GM18519 (cell line): ENCODE data around the gene MRPL3.
A peak's percentile ranks its signal among the peaks of the same experiment; 100 is the strongest.

ENCODE experiments used
- ATAC-seq: cut with Tn5 transposase; IDR thresholded peaks from one replicate; pipeline ENCODE4 v1.9.1; 2021; ENCODE audit warnings: mild to moderate bottlenecking, moderate library complexity; ENCODE audit not compliant: unreplicated experiment, low FRiP score

The MRPL3 gene

DNA sequence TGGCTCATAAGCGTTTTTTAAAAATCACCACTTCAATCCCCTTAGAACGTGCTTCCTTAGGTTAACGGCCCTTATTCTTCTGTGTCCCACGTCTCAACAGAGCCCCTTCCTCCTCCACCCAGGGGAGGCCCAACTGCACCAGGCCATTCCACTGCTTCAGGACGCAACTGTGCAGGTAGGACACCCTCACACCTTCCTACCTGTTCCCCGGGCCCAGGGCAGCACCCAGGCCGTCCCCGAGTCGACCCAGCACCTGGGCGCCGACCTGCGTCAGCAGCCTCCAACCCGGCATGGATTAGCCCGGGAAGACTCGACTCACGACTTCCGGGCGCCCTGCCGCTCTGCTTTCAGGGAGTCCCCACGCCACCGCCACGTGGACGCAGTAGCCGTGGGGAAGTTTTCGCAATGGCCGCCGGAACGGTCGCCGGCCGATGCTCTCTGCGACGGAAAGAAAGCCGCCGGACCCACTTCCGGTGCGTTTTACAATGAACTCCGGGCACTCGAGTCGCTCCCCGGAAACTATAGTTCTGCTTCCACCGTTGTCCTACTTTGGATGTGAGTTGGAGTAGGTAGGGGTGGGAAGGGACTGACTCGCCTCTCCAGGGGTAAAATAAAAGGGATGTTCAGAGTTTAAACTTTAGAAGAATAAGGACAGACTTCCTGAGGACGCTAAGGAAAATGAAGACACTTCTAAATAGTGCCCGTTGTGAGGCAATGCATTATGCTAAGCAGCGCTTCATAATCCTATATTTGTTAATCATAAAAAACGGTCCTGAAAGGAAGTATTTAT is at the start of gene MRPL3:
TSS of gene MRPL3 (minus strand) at position 442 of the 790 bp plus-strand sequence. CDS start at position 292, 150 bp downstream.
- ATAC-seq = peak; percentile 92

DNA sequence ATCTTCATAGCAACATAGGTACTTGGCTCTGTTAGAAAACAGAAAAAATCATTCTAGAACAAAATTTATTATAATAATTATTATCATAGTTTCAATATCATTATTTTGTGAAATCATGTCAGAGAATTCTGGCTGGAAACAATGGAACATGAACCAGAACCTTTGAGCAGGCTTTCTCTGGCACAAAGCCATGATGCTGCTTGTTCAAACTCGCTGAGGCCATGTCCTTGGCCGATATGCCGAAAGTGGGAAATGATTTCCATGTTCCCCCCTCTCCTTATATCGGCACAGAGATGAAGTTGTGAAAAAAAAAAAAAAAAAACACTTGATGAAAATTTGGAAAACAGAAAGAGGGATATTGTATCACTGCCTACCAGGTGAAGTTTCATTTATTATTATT is 49.0 kb upstream of the MRPL3 start:
- ATAC-seq = no peak

DNA sequence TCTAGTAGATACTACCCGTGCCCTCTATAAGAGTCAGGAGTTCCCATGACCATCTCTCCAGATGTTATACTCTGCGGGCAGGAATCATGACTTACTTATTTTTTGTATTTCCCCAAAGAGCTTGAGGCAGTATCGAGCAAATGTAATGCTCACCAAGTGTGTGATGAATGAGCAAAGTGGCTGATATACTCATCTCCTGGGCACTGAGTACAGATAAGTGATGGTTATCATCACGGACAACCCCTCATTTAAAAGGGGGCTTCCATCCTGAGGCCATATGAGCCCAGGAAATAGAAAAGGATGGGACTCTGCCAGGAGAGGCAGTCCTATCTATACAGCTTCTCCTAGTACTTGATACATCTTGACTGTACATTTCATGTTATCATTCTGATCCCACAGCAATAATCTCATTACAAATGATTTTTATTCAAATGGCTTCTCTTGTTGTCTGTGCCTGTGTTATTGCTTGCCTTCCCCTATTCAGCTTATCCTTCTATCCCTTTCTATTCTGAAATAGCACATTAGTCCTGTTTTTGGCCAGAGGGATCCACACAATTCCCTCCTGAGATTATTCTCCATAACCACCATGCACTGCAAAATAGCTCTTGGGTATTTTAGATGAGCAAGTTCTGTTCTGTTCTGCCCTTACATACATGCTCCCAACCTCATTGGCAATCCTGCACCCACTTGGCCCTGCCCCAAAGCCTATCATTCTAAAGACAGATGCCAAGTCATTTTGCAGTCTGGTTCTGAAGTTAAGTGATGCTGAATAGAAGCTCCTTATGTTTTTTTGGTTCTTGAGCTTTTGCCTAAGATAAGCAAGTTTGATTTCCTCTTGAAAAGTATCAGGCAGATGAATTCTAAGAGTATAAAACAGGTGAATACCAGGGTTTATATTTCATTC is 48.0 kb upstream of the MRPL3 start:
- no peak for ATAC-seq

DNA sequence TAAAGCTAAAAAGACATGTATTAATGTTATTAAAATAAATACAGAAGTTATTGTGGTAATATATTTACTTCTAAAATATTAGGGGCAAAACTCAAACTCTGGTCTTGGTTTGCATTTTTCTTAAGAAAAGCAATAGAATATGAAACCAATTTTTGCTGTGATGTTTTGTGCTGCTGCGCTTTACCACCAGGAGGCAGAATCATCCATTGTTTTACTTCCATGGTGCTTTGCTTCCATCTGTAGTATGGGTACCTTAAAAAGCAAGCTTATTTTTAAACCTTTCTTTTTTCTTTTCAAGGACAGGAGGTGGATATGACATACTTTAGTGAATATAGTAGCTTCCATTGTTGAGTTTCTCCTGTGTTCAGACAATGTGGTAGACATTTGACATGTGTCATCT is 46.6 kb upstream of the MRPL3 start:
- ATAC-seq = no peak

DNA sequence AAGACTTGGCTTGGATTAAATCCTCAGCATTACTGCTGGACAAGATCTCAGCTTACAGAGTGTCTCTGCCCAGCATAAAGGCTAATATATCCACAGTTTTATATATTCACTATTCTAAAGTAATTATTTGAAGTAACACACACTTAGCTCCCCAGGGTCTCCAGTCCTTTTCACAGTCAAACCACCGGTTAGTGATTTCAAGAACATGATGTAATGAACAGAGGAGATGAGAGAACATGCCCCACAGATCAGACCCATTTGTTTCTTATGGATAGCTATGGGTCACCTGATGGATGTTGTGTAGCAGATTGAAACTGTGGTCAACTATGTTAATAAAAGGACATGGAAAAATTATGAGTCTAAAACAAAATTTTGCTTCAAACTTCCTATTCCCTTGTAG is 44.8 kb upstream of the MRPL3 start:
- no peak for ATAC-seq

DNA sequence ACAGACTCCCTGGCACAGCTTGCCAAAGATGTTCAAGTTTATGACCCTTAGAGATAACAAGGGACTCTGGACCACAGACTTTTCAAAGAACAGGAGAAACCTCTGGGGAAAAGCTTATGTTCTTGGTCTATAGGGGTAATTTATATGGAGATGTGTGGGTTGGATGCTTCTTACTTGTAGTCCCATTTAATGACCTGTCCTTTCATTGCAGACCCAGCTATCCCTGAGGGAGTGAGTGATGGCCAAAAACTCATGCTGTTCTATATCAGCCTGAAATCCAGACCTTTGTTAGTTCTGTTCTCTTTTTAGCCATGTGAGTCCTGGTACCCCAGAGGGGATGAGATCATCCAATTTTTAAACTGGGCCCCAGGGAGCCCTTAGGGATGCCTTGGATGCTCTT is 43.7 kb upstream of the MRPL3 start:
- no peak for ATAC-seq

DNA sequence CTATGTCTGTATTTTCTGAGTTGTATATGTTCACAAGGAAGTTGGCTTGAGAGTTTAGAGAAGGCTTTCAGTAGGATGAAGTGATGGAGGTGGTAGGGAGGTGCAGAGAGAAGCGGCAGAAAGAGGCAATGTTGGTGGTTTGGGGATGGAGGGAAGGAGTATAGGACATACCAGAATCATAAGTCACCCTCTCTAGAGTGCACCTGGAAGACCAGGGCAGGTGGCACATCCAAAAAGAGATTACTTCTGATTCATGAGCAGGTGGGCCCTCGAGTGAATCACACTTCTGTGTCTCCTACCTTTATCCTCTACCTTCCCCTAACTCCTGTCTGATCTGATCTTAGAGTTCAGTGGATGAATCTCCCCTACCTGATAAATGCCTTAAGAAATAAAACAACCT is 41.8 kb upstream of the MRPL3 start:
- ATAC-seq = no peak

DNA sequence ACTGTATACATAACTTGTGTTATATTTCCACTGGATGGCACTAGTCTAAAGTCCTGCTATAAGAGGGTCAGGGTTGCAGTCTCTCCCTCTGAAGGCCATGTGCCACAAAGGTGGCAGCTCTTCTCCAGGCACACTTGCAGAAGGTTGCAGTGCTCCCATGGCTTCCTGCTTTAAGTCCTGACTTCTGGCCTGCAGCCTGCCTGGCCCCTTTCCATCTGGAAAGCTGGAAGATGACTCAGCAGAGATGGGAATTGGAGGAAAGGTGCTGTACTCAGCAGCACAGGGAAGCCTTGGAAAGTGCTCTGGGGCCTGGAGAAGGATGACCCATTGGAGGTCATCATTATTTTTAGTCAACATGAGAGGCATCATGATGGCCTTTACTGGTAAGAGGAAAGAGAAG is 40.9 kb upstream of the MRPL3 start:
- ATAC-seq = no peak

DNA sequence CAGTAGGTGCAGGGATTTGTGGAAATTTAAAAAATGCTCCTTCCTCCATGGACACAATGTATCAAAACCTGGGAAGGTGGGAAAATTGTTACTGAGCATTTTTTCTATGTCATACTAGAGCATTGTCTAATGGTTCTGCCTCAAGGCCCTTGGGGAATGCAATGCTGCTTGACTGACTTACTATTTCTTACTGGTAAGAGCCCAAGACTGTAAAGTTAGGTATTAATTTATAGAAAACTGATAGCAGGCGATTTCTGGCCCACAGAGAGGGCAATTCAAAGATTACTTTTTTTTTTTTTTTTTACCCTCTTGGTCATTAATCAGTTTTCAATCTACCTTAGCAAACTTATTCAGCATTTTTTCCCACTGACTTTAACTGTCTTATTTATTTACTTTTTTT is 38.5 kb upstream of the MRPL3 start:
- ATAC-seq = no peak

DNA sequence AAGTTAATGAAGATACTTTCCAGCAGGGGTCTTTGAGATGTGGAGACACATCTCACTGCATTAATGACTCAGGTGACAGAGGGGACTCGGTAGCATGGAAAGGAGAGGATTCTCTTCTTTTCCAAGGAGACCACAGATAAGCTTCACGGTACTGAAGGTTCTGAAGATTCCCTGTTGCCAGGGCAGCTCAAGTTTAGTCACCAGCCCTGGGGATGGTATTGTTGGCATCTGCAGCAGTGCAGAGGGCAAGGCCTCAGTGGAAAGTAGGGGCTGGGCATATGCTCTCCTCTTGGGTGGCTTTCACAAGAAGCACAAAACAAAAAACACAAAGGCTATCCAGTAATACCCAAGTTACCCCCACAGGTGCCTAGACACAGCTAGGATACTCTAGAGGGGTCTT is 38.0 kb upstream of the MRPL3 start:
- no peak for ATAC-seq

DNA sequence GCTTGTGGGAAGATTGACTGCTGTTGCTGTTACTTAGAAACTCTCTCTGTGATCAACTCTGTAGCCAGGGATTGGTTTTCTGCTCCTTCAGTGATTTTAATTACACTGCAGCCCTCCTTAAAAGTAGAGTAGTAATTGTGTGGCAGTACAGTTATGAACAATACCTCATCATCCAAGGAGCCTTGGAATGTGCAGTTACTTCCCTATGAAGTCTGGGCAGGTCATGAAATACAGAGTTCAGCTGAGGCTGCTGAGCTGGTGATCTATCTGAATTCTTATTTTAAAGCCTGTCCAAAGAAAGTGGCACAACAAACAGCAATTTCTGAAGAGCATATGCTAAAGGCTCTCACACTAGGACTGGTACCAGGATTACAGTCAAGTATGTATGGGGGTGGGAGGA is 37.4 kb upstream of the MRPL3 start:
- no peak for ATAC-seq

DNA sequence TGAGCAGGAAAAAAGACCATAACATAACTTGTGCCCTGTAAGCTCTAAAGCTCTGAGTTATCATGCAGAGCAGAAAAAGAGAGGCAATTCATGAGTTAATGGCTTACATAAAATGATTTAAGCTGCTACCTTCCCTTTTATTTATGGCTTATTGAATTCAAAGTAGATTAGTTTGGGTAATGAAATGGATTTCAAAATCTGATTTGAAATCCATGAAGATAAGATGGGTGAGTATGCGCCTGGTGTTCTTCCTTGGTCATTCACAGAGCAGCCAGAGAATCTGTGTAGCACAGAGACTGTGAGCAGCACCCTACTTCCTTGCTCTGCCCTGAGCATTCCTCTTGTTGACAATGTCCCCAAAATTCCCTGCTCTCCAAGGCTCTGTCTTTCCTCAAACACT is 36.2 kb upstream of the MRPL3 start:
- no peak for ATAC-seq

DNA sequence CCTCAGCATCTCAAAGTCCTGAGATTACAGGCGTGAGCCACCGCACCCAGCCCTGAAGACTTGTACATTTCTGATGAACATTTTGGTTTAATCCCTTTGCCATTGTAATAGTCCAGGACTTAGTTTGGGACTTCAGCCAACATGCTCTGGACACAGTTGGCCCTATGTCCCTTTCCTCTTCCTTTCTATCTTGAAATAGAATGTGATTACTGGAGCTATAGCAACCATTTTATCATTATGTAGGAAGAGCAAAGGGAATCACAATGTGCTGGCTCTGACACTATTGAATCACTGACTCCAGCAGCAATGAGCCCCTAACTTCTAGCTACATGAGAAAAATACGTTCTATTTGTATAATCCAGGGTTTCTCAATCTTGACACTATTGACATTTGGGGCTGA is 34.8 kb upstream of the MRPL3 start:
- no peak for ATAC-seq

DNA sequence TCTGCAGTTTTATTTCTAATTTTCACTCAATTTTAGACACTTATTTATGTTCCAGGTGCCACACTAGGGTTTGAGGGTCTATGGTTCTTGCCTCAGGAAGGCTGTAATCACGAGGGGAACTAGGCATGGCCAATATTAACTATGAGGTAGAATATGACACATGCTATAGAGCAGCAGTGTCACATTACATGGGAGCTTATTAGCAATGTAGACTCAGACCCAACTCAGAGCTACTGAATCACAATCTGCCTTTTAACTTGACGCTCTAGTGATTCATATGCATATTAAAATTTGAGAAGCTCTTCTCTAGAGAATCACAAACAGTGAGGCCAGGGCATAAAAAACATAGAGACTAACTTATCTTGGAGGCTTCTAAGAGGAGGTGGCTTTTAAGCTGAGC is 32.8 kb upstream of the MRPL3 start:
- ATAC-seq = no peak

DNA sequence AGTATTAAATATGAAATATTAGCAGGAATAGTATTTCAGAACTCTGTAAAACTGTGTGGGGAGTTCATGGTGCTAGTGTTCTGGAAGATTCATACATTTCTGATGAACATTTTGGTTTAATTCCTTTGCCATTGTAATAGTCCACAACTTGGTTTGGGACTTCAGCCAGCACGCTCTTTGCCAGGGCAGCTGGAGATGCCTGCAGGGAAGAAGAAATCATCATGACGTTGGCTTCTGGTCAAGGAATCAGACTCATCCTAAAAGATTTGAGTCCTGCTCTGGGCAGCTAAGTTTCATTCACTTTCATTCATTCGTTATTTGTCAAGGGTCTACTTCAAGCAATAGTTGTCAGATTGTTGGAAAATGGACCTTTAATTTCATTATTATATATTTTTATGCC is 32.4 kb upstream of the MRPL3 start:
- no peak for ATAC-seq

DNA sequence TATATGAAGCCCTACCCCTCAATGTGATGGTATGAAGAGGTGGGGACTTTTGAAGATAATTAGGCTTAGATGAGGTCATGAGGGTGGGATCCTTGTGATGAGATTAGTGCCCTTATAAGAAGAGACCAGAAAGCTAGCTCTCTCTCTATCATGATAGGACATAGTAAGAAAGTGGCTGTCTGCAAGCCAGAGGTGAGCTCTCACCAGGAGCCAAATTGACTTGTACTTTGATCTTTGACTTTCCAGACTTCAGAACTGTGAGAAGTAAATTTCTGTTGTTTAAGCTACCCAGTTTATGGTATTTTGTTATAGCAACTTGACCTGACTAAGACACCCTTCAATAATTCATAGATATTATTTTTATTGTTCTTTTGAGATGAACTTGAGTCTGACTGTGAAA is 29.9 kb upstream of the MRPL3 start:
- no peak for ATAC-seq

DNA sequence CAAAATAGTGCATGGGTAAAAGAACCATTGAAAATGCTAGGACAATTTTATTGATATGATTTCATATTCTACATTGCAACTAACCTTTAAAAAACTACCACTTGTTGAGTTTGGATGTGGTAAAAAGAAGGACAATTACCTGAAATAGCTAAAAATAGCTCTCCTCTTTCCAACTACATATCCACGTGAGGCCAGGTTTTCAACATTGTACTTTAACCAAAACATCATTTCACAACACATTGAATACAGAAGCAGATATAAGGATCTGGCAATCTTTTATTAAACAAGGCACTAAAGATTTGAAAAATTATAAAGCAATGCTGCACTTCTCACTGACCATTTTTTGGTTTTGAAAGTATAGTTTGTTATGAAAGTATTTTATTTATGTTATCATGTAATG is 28.1 kb upstream of the MRPL3 start:
- no peak for ATAC-seq

DNA sequence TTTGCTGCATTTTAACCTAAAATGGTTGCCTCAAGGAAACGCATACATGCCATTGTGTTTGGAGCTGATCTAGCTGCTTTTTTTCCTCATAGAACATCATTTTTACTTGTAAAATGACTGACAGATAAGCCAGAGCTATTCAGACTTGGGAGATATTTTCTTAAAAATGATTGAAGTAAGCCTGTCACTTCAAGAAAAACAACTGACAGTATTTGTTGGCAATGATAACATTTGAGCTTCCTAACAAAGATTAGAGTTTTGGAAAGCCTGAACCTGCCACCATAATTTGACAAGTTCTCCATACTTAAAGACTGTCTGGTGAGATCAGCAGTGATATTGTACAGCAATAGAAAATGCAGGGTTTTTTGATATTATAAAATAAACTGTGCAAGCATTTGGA is 27.6 kb upstream of the MRPL3 start:
- no peak for ATAC-seq

DNA sequence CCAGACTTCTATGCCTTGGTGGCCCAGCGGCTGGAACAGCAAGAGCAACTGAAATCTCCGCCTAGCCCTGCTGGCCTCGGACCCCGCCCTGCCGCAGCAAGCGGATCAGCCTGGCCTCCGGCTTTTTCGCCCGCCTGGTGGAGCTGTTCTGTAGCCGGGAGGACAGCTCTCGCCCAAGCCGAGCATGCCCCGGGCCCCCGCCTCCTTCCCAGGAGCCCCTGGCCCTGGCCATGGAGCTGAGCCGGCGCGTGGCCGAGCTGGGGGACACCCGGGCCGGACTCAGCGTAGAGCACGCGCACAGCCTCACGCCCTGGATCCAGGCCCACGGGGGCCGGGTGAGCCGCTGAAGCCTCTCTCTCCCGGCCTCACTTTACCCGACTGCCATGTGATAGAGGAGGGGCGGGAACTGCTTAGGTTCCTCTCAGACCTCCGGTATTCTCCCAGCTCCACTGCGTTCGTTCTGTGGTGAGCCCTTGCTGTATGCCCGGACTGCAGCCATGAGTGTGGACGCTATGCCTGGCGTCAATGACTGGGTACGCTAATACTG is 24.1 kb upstream of the MRPL3 start:
- no peak for ATAC-seq

DNA sequence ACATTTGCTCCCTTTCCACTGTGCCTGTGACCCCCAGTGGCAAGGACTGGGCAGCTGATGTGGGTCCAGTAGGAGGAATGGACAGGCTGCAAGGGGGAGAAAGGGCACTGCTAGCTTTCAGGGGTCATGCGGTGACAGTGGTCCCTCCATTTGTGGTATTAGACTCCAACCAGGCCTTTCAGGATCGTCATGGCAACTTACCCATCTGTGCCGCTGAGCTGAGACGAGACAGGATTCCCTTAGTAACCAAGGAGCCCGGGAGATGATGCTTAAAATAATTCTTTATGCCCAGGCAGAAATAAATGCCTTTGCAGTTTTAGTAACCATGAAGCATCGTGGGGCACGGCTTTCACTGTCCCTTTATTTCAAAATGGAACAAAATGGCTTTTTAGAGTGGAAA is 15.9 kb upstream of the MRPL3 start:
- ATAC-seq = no peak

DNA sequence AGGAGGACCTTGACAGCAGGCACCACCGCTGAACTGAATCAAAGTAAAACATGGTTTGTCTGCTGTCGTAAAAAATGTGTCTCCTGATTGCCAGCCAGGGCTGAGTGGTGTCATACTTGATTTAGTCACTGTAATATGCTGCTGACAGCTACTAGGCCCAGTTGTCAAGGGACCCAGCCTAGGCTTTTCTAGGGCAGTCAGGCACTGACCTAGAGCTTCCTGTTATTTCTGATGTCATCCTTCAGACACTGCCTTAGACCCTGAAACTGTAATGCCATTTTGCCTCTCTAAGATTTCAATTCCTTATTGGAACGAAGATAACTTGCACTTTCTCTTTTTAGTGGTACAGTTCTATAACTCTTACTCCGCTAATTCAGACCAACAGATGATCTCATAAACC is 2.6 kb upstream of the MRPL3 start:
- no peak for ATAC-seq

DNA sequence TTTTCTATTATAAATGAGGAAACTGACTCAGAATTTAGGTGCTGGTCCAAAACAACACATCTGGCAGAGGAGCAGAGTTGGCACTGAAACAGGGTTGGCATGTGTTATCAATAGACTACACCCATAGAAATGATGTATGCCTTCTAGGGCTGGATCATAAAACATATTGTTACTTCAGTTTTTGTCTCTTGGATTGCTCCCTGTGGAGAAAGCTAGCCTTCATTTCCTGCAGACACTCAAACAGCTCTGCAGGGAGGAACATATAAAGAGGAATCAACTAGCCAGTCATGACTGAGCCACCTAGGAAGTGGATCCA is 507 bp upstream of the MRPL3 start:
- no peak for ATAC-seq
